HUES6 (cell line): ENCODE data around the gene BZW2.

Experiments
- H3K27ac ChIP-seq: 2 replicates; pipeline ENCODE4 v1.7.0; 2013; ENCODE audit warnings: low read depth, mild to moderate bottlenecking, low read length, inconsistent platforms
- H3K27me3 ChIP-seq: 2 replicates; pipeline ENCODE4 v1.6.1; 2013; ENCODE audit warnings: low read length; ENCODE audit not compliant: control insufficient read depth, insufficient read depth
- H3K36me3 ChIP-seq: 2 replicates; pipeline ENCODE4 v1.6.1; 2013; ENCODE audit warnings: low read length; ENCODE audit not compliant: control insufficient read depth, insufficient read depth
- H3K4me1 ChIP-seq: 2 replicates; pipeline ENCODE4 v1.6.1; 2013; ENCODE audit warnings: low read length; ENCODE audit not compliant: control insufficient read depth, insufficient read depth
- H3K4me3 ChIP-seq: 2 replicates; pipeline ENCODE4 v1.5.1; 2013; ENCODE audit warnings: low read depth, low read length
- H3K9ac ChIP-seq: one replicate; pipeline ENCODE4 v1.6.1; 2013; ENCODE audit warnings: mild to moderate bottlenecking, low read length
- H3K9me3 ChIP-seq: 2 replicates; pipeline ENCODE4 v1.6.1; 2013; ENCODE audit warnings: low read depth, low read length; ENCODE audit not compliant: control insufficient read depth, insufficient read depth

BZW2 gene

GRCh38 chr7:16753932-16754855 lies 108.2 kb downstream of the BZW2 start:
- Histone ChIP-seq H3K9ac (peak overlapping the region; percentile 67), H3K9me3 (no peaks in the 10 kb centered on the region), H3K27me3 (peaks cover 12% of the 10 kb centered on the region), H3K4me3 (peak overlapping the region; percentile 89), H3K27ac (no peak overlapping the region), H3K4me1 (peaks cover 20% of the 10 kb centered on the region), H3K36me3 (no peaks in the 10 kb centered on the region)

GRCh38 chr7:16754856-16755317 lies 108.9 kb downstream of the BZW2 start:
- H3K4me3 ChIP-seq: peak overlapping the region; percentile 89
- peaks cover 20% of the 10 kb centered on the region for H3K4me1 ChIP-seq
- no peak overlapping the region for H3K9ac ChIP-seq
- H3K27me3 ChIP-seq: peaks cover 12% of the 10 kb centered on the region
- H3K36me3 ChIP-seq: no peaks in the 10 kb centered on the region
- H3K9me3 ChIP-seq: no peaks in the 10 kb centered on the region
- H3K27ac ChIP-seq: no peak overlapping the region

- Histone ChIP-seq H3K27ac (no peak overlapping the region), H3K9me3 (no peaks in the 10 kb centered on the region), H3K27me3 (peaks cover 12% of the 10 kb centered on the region), H3K4me3 (peak overlapping the region; percentile 89), H3K4me1 (peaks cover 20% of the 10 kb centered on the region), H3K36me3 (no peaks in the 10 kb centered on the region), H3K9ac (no peak overlapping the region)
Measured at GRCh38 chr7:16755397-16755796, 109.4 kb downstream of the BZW2 start.
